Esophagus (tissue), 2 donors: ENCODE results near the gene STMP1. TPM values are rescaled to one million over a fixed set of nuclear protein-coding genes. Genes with fewer than 3 reads are reported as not detected.
A peak's percentile ranks its signal among the peaks of the same experiment; 100 is the strongest.
"Not testable (repeated sequence)": the region's sequence is repeated elsewhere in the genome, so short reads cannot be mapped to it uniquely, and the experiment has no call there.

ENCODE experiments used
- H3K27ac ChIP-seq, 2 donors: one replicate each; pipeline ENCODE4 v1.5.1; 2013; ENCODE audit warnings: low read depth in 2 of 2, mild to moderate bottlenecking in 2 of 2, inconsistent platforms in 1 of 2, low read length in 1 of 2, moderate library complexity in 1 of 2
- H3K27me3 ChIP-seq, 2 donors: one replicate each; pipeline ENCODE4 v1.6.1; 2013; ENCODE audit warnings: low read length in 2 of 2, control low read depth in 1 of 2, mild to moderate bottlenecking in 1 of 2; ENCODE audit not compliant: insufficient read depth in 2 of 2, control insufficient read depth in 1 of 2
- H3K36me3 ChIP-seq, 2 donors: one replicate each; pipeline ENCODE4 v1.6.1; 2013; ENCODE audit warnings: low read length in 1 of 2; ENCODE audit not compliant: control insufficient read depth in 2 of 2, insufficient read depth in 2 of 2
- H3K4me1 ChIP-seq, 2 donors: one replicate each; pipeline ENCODE4 v1.6.1; 2013; ENCODE audit warnings: low read length in 1 of 2; ENCODE audit not compliant: control insufficient read depth in 2 of 2, insufficient read depth in 2 of 2
- H3K4me3 ChIP-seq, 2 donors: one replicate each; pipeline ENCODE4 v1.5.1; 2013; ENCODE audit warnings: low read length in 2 of 2, mild to moderate bottlenecking in 2 of 2, low read depth in 1 of 2, moderate library complexity in 1 of 2
- H3K9me3 ChIP-seq, 2 donors: one replicate each; pipeline ENCODE4 v1.6.1; 2013; ENCODE audit warnings: mild to moderate bottlenecking in 2 of 2, low read depth in 1 of 2, low read length in 1 of 2, moderate library complexity in 1 of 2; ENCODE audit not compliant: control insufficient read depth in 2 of 2, insufficient read depth in 1 of 2
- WGBS, 2 donors: extraction: QIAGEN DNeasy Blood & Tissue Kit; methylation state at CpG; one replicate each; pipeline ENCODE4 v1.1.7; 2013; 5-methylcytosine and 5-hydroxymethylcytosine counted together
- polyA plus RNA-seq, 2 donors: library from polyadenylated mRNA; stranded (reverse); fragments of 200-250 nt; gene quantifications; one replicate each; pipeline ENCODE4 v1.2.3, GENCODE V29; 2013
- donor health status: healthy with polysubstance abuse.
- donor health status: Bipolar disorder and iron deficiency.

STMP1 gene
- 10 to 100 TPM; 31.4 to 48.1 TPM for polyA plus RNA-seq

DNA sequence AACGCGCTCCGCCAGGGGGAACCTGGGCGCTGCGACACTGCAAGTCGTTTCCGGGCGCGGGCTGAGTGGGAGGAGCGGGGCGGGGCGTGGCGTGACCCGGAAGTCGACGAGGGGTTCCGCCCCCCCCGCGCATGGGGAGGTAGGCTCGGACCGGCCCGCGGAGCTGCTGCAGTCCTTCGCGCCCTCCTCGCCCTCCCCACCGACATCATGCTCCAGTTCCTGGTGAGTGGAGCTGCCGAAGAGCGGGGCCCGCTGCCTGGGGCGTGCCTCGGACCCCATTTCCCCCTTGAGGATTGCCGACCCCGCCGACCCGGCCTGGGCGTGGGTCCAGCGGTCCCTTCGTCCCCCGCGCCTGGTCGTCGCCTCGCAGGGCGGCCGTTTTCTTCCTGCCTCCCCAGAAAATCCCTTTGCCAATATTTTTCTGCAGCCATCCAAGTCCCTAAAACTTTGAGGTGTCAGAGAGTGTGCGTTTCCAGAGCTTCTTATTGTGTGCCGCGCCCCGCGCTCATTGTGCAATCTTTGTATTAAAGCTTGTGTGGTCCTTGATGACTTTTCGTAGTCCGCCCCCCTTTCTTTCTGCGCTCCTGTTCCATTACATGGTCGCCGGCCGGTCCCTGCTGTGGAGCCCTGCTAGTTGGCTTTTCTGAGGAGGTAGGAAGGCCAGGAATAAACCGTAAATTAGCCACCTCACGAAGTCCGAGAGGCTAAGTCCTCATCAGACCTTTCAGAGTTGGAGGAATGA is at the start of gene STMP1:
TSS of gene STMP1 (plus strand) at position 142 of the 742 bp plus-strand sequence.
- WGBS, 2 donors = 0 to 1% methylated on average over 50 to 60 of the region's 60 CpGs

DNA sequence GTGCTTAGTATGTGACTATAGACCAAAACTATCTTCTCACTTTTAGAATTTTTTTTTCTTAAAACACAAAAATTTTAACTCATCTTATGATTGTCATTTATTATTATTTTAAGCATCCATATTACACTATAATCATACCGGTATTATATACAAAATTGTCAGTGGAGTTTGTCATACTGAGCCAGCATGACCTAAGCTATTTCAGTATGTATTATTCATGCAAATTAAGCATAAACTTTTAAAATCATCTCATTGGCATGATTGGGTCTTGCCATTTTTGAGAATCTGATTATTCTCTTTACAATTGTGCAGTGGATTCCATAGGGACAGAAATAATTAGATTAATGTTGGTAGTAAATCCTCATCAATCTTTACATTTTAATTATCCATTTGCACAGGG is 46.2 kb upstream of the STMP1 start:
- Histone ChIP-seq H3K36me3 (peaks cover 0 to 6% of the 10 kb centered on the region in 2 donors), H3K4me3 (no peak overlapping the region), H3K27me3 (no peaks in the 10 kb centered on the region), H3K27ac (no peak overlapping the region), H3K9me3 (no peaks in the 10 kb centered on the region), H3K4me1 (no peaks in the 10 kb centered on the region)
- WGBS, 2 donors = 100% methylated on average over 1 of the region's 1 CpG

More for the DNA sequence above, at the start of gene STMP1:
- no peaks in the 10 kb centered on the region for H3K9me3 ChIP-seq
- H3K4me3 ChIP-seq = peak within 1 kb of the TSS; percentile 89 to 96
- peak within 1 kb of the TSS; percentile 97 for H3K27ac ChIP-seq
- H3K36me3 ChIP-seq = no peaks in the 10 kb centered on the region
- H3K4me1 ChIP-seq = no peaks in the 10 kb centered on the region
- H3K27me3 ChIP-seq = no peaks in the 10 kb centered on the region

DNA sequence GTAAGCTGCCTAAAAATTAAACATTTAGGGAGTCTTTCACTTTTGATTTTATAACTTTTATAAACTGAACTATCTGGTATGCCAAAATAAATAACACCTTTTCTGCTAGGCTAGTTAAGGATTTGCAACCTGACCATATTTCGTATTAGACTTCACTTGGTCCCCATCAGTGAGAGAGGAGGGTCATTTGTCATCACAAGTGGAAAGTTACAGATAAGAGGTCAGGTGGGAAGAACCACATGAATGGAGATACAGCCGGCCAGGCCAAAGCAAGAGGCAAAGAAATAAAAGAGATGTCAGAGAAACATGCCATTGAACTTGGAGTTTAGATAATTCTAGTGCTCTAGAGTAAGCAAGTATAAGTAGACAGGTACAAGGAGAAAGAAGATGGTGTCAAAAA is 44.5 kb upstream of the STMP1 start:
- Histone ChIP-seq H3K27me3 (no peaks in the 10 kb centered on the region), H3K4me3 (no peak overlapping the region), H3K9me3 (no peaks in the 10 kb centered on the region), H3K27ac (no peak overlapping the region), H3K36me3 (peaks cover 0 to 6% of the 10 kb centered on the region in 2 donors), H3K4me1 (no peaks in the 10 kb centered on the region)
- WGBS, 2 donors = 60 to 67% methylated on average over 2 of the region's 2 CpGs

DNA sequence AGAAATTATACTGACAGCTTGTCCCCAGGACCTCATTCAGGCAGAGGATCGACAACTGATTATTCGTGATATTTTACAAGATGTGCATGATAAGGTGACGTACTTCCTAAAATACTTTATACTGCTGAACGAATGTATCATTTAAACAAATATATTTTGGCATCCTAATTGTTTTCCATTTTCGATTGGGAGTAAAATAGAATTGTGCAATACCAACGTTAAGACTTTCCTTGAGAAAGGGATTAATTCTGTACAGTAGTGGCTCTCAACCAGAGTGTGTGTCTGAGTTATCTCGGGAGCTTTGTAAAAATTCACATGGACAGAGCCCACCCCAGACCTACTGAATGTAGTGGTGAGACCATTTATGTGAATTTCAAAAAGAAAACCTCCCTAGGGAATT is 43.8 kb upstream of the STMP1 start:
- H3K4me3 ChIP-seq = no peak overlapping the region
- no peaks in the 10 kb centered on the region for H3K4me1 ChIP-seq
- no peaks in the 10 kb centered on the region for H3K9me3 ChIP-seq
- H3K36me3 ChIP-seq = peaks cover 0 to 6% of the 10 kb centered on the region in 2 donors
- H3K27me3 ChIP-seq = no peaks in the 10 kb centered on the region
- H3K27ac ChIP-seq = no peak overlapping the region
- WGBS, 2 donors = 79 to 81% methylated on average over 7 of the region's 7 CpGs

DNA sequence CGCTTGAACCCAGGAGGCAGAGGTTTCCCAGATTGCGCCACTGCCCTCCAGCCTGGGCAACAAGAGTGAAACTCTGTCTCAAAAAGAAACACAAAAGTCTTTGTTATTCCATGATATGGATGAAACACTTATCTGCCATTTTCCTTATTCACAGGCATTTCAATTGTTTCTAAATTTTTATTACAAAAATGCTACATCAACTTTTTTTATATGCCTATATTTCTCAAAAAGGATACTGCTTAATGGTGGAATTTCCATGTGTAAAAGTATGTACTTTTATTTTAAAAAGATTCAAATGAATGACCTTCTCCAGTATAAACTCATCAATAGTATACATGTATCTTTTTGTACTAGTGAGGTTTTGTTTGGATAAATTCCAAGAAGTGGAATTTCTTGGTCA is 41.9 kb upstream of the STMP1 start:
- H3K4me3 ChIP-seq = no peak overlapping the region
- WGBS, 2 donors = 96 to 98% methylated on average over 2 of the region's 2 CpGs
- H3K9me3 ChIP-seq = no peaks in the 10 kb centered on the region
- H3K36me3 ChIP-seq = peaks cover 0 to 6% of the 10 kb centered on the region in 2 donors
- H3K27ac ChIP-seq = no peak overlapping the region
- no peaks in the 10 kb centered on the region for H3K4me1 ChIP-seq
- H3K27me3 ChIP-seq = no peaks in the 10 kb centered on the region

DNA sequence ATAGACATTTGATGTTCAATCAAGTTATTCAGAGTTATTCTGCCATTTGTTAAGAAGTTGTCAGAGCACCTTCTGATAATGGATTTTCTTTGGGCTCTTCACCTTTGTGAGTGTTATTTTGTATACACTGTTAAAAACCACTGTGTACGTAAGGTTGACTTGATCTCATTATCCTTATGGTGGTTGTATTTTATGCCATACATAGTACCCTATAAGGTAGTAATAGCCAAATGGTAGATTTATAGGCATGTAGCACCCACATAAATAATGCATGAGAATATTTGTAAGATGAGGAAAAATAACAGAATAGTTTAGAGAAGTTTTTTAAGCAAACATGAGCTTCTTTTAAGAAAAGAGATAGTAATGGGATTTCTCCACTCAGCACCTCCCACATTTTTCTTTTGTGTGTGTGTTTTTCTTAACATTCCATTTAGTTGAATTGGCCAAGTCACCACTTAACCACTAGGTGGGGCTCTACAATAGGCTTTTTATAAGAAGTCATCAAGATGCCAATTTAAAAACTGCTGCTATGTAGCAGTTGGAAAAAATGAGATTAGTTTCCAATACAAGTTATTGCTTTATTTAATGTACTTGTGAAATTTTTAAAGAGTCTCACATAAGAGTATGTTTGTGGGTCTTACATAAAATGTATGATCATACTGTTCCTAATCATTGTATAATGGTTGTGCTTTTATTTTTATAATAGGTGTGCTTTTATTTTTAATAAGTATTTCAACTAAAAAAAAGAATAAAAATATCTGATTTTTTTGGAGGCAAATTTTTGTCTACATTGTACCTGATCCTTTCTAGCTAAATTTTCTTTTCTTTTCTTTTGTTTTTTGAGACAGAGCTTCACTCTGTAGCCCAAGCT is 41.1 kb upstream of the STMP1 start:
- Histone ChIP-seq H3K36me3 (peaks cover 0 to 6% of the 10 kb centered on the region in 2 donors), H3K4me3 (no peak overlapping the region), H3K4me1 (no peaks in the 10 kb centered on the region), H3K9me3 (no peaks in the 10 kb centered on the region), H3K27ac (no peak overlapping the region), H3K27me3 (no peaks in the 10 kb centered on the region)
- WGBS, 2 donors = 71 to 74% methylated on average over 1 of the region's 1 CpG

DNA sequence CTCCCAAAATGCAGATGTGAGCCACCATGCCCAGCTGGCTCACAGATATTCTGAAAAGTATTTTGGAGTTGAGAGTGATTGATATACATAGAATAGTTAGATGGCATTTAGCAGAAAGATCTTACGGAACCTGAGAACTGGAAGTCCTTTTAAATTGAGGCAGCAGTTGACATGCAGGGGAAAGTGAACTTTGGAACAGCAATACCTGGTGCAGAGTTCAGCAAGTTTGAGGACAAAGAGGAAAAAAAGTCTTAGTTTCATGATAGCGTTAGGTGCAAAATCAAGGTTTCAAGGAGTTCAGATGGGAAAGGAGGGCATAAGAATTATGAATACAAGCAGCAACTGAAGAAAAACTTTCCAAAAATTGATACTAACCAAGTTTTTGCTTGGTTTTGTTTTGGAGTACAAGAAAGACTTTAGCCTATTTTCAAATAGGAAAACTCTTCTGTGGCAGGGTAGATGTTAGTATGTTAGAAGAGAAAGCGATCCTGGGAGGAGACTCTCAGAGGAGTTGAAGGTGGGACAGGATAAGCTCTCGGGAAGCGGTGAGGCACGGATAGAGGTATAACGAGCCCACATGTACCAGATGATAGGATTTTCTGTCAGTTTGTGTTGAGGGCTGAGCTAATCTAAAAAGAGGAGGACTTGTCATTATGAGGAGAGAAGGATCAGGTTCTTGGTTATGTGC is 28.0 kb upstream of the STMP1 start:
- WGBS, 2 donors = 95 to 98% methylated on average over 7 of the region's 7 CpGs
- no peak overlapping the region for H3K27ac ChIP-seq
- H3K27me3 ChIP-seq = no peaks in the 10 kb centered on the region
- H3K4me3 ChIP-seq = no peak overlapping the region
- H3K4me1 ChIP-seq = no peaks in the 10 kb centered on the region
- H3K36me3 ChIP-seq = peaks cover 3 to 8% of the 10 kb centered on the region in 2 donors
- H3K9me3 ChIP-seq = no peaks in the 10 kb centered on the region

DNA sequence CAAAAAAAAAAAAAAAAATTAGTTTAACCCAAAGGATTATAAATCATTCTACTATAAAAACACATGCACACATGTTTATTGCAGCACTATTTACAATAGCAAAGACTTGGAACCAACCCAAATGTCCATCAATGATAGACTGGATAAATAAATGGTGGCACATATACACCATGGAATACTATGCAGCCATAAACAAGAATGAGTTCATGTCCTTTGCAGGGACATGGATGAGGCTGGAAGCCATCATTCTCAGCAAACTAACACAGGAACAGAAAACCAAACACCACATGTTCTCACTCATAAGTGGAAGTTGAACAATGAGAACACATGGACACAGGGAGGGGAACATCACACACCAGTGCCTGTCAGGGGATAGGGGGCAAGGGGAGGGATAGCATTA is 22.6 kb upstream of the STMP1 start:
- H3K9me3 ChIP-seq, H3K36me3 ChIP-seq: not testable (repeated sequence)

DNA sequence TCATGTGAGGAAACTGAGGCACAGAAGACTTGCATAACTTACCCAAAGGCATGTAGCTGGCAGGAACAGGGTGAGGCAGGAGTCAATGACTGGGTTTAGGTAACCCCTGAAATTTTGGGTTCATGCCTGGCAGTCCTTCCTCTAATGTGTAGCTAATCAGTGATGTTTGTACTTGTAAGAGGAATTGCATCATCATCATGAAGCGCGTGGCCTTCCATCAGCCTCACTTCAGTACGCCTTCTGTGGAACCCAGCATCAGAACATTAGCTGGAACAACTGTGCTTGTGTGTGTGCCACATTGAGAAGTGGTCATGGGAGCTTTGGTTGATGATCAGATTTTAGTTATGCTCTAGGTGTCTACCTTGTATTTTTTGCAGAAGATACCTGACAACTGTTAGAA is 18.2 kb upstream of the STMP1 start:
- no peaks in the 10 kb centered on the region for H3K4me1 ChIP-seq
- H3K4me3 ChIP-seq = no peak overlapping the region
- no peak overlapping the region for H3K27ac ChIP-seq
- peaks cover 2 to 3% of the 10 kb centered on the region in 2 donors for H3K36me3 ChIP-seq
- no peaks in the 10 kb centered on the region for H3K9me3 ChIP-seq
- H3K27me3 ChIP-seq = no peaks in the 10 kb centered on the region
- WGBS, 2 donors = 70% methylated on average over 3 of the region's 3 CpGs

More for the DNA sequence above, 22.6 kb upstream of the STMP1 start:
- H3K27ac ChIP-seq, H3K27me3 ChIP-seq, H3K4me1 ChIP-seq, H3K4me3 ChIP-seq: not testable (repeated sequence)
